GM18511 (cell line): Measurements from ENCODE around the gene KCNQ4.

ENCODE experiments used
- ATAC-seq: cut with Tn5 transposase; IDR thresholded peaks from one replicate; pipeline ENCODE4 v1.9.1; 2021; ENCODE audit warnings: mild to moderate bottlenecking, moderate library complexity; ENCODE audit not compliant: unreplicated experiment

Gene KCNQ4

DNA sequence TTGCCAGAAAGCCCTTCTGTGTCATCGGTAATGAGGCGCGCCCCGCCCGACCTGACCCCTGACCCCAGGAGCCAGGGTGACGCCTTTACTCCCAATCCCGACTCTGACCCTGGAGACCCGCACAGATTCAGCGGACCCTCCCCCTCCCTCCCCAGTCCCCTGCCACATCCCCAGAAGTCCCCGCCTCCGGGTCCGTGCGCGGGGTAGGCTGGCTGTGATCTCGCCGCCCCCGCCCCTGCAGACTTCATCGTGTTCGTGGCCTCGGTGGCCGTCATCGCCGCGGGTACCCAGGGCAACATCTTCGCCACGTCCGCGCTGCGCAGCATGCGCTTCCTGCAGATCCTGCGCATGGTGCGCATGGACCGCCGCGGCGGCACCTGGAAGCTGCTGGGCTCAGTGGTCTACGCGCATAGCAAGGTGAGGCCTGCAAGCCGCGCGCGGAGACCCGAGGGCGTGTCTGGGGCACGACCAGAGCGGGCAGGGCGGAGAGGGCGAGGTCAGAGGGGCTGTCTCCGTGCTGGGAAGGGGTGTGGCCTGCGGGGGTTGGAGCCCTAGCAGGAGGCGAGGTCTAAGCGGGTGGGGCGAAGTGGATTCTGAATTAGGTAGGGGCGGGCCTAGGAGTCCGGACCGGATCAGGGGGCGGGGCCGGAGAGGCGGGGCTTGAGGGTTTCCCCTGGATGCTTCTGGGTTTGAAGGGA lies 34.8 kb downstream of the KCNQ4 start:
- peak; percentile 80 for ATAC-seq

DNA sequence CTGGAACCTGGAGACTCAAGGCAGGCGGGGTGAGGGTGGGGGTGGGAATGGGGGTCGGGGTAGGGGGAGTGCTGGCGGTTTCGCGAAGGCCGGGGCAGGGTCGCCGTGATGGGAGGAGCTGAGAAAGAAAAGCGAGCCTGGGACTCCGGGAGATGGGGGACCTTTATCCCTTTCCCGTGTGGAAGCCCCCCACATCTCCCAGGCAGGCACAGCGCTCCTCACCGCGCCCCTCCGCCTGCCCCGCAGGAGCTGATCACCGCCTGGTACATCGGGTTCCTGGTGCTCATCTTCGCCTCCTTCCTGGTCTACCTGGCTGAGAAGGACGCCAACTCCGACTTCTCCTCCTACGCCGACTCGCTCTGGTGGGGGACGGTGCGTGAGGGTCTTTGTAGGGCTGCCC lies 35.5 kb downstream of the KCNQ4 start:
- ATAC-seq: no peak

DNA sequence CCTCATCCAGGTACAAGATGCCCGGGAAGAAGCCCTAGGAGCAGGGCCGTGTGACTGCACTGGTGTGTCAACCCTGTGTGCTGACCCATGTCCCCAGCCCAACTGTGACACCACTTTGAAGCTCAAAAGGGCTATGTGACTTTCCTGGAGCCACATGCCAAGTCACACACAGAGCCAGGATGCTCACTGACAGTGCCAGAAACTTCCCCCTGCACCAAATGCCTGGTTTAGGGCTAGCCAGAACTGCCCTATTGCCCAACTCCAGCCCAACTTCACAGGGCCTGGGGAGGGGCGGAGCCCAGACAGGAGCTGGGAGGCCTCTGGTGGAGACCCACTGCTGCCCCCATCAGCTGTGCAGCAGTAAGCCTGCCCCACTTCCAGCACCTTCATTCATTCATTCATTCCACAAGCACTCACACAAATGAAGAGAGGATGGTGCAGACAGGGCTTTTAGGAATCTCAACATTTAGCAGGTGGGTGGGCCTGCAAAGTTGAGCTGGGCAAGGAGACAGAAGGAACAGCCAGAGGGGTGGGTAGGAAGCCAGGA lies 36.7 kb downstream of the KCNQ4 start:
- ATAC-seq: no peak

GRCh38 chr1:40820911-40821693 lies 37.5 kb downstream of the KCNQ4 start:
- no peak for ATAC-seq

DNA sequence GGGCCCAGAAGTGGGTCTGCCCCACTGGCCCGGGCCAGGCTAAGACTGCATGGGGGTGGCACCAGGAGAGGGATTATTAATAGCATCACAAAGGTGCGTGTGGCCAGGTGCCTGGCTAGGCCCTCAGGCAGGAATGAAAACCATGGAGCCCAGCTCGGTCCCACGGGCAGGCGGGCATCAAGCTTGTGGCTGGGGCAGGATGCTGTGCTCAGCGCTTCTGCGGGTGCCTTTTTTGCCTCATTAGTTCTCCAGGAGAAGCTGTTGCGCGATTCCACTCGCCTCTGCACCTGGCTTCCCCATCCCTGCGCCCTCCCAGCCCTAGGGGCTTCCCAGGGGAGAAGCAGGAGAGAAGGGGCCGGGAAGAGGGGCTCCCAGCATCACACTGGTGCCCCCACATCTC lies 39.3 kb downstream of the KCNQ4 start:
- no peak for ATAC-seq

DNA sequence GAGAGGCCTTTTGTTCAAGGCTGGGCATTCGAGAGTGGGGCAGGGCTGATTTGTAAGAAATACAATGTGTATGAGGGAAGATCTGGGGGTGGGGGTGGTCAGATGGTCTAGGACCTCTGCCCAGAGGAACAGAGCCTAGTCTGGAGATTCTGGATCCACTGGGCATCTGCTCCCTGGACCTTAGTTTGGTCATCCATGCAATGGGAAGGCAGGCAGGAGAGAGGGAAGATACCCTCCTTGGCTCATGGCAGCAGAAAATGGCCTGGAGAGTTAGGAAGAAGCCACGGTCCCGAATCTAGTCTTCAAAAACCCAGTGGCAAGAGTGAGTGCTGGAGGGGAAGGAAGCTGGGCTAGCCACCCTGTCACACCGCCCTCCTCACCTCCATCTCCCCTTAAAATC lies 39.8 kb downstream of the KCNQ4 start:
- no peak for ATAC-seq

DNA sequence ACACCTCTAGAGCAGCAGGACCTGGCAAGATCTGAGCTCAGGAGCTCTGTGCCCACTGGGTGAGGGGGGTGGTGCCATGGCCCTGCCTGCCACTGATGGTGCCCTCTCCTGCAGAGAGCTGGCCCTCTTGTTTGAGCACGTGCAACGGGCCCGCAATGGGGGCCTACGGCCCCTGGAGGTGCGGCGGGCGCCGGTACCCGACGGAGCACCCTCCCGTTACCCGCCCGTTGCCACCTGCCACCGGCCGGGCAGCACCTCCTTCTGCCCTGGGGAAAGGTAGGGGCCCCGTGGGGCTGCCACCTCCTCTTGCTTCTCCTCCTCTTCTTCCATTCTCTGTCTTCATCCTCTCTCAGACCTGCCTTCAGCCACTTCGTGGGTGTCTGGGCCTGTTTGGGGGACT lies 40.4 kb downstream of the KCNQ4 start:
- no peak for ATAC-seq

DNA sequence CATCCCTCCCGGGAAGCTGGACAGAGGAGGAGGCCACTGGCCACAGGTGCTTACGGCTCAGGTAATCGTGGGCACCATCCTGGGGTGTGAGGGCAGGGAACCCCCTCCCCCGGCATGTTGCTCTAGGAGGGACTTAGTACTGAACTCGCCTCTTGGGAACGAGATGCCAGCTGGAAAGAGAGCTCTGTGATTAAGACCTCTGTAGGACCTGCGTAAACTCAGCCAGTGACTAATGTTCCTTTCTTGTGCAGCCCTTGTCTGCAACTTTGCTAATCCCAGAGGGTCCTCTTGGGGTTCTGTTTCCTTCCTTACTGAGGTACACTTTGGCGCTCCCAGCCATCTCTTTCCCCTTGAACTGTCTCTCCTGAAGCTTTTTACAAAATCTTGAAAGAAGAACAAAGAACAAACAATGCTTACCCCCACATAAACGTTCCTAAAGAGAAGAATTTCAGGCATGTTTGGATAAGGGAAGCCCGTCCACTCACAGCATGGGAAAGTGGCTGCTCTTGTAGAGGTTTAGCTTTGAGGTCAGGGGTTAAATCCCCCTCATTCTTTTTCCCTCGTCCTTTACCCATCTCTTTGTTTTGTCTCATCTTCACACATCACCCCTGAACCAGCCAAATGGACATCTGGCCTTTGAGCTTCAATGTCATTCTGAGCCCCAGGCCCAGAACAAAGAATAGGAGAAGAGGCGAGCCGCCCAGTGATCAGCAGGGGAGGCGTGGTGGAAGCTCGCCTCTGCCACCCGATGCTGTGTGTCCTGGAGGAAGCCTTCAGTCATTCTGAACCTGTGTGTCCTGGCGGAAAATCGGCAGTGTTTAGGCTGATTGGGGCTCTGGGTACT lies 41.2 kb downstream of the KCNQ4 start:
- no peak for ATAC-seq

DNA sequence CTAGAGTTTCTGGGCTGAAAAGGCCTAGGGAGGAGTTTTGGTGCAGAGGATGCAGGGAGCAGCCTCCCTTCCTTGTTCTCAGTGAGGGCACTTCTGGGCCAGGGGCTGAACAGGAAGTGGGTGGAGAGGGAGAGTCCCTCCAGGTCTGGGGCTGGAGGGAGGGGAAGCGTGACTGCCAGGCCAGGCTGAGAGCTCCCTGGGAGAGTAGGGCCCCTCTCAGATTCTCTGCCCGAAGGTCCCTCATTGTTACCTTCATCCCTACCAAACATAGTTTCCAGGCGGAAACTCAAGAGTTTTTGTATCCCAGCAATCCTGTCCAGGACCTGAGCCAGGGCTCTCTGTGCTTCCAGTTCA lies 41.8 kb downstream of the KCNQ4 start:
- ATAC-seq: peak; percentile 75

DNA sequence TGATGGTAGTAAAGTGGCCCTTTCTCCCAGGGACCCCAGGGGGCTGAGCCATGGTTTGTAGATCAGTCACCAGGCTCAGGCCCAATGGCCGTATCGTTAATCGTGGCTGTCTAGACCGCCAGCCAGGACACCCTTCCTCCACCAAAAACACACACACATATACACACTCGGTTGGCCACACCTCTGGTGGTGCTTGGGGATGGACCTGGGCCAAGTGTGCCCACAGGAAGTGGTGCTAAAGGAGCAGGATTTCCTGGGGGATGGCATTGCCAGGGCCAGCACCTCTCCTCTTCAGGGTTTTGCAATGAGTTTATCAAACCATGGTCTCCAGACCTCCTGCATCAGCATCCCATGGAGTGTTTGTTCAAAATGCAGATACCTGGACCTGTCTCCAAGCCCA lies 42.4 kb downstream of the KCNQ4 start:
- ATAC-seq: no peak

DNA sequence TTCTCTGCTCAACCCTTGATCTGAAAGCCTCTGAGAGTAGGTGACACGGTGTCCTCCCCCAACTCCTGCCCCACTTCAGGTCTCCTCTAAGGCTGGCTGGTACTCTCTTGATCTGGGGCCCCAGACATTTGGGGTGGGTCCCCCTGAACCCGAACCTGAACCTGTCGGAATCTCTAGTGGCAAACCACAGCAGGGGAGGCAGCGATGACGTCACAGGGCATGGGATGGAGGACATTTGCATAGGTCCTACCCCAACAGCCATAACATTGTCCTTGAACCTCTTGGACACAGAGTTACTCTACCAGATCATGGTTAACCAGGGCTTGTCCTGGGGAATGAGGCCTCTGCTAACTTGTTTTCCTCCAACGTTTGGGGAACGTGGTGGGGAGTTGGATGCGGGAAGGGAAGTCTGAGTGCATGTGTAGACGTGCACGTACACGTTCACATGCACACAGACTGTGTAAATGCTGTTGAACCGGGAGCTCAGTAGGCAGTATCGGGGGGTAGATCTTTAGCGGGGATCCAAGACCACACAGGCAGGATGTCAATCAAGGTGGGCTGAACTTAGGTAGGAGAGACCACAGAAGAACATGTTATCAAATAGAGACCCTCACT lies 46.2 kb downstream of the KCNQ4 start:
- no peak for ATAC-seq

GRCh38 chr1:40830419-40830943 lies 46.9 kb downstream of the KCNQ4 start:
- ATAC-seq: no peak

DNA sequence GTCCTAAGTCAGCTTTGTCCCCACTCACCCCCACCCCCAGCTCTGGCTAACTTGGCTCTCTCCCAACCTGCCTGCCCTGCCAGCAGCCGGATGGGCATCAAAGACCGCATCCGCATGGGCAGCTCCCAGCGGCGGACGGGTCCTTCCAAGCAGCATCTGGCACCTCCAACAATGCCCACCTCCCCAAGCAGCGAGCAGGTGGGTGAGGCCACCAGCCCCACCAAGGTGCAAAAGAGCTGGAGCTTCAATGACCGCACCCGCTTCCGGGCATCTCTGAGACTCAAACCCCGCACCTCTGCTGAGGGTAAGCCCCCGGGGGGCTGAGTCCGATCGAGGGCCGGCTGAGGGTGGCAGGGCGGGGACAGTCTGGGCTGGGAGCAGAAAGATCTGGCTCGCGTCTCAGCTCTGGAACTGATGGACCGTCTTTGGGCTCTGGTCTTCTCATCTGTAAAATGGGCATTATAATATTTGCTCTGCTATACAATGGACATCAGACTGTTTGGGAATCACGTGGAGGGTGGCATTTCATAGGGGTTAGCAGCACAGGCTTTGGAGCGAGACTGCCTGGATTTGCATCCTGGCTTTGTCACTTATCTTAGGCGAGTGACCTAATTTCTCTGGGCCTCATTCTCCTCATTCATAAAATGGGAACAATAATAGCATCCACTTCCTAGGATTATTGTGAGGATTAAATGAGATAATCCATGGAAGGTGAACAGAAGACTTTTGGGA lies 47.6 kb downstream of the KCNQ4 start:
- no peak for ATAC-seq

DNA sequence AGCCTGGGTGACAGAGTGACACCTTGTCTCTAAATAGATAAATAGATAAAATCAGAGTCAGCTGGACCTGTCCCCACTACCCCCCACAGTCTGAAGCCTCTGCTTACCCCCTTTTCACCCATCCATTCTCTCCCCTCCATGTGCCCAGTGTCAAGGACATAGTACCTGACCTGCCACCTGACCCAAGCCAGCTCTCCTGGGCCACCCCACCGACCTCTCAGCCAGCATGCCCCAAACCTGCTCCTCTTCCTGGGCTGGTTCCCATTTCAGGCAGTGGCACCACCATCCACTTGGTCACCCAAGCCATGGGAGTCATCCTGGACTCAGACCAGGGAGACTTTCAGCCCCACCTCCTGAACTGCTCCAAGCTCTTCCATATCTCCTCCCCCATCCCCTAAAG lies 50.4 kb downstream of the KCNQ4 start:
- ATAC-seq: no peak

DNA sequence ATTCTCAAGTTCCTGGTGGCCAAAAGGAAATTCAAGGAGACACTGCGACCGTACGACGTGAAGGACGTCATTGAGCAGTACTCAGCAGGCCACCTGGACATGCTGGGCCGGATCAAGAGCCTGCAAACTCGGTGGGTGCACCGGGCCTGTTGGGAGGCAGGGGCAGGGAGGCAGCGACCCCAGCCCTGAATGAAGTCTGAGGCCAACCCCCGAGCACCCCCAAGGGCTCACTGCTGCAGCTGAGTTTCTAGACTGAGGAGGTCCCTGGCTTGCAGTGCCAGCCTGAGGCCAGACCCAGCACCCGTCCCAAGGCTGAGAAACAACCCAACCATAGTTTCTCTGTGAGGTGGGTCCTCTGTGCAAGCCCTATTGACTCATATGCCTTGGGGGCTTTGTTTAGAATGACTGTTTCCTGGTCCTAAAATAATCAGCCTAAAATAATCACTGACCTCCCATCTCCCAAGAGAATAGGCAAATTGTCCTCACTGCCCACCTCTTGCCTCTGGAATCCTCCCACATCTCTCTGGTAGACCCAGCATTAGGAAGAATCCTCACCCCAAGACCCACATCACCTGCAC lies 51.5 kb downstream of the KCNQ4 start:
- ATAC-seq: no peak

DNA sequence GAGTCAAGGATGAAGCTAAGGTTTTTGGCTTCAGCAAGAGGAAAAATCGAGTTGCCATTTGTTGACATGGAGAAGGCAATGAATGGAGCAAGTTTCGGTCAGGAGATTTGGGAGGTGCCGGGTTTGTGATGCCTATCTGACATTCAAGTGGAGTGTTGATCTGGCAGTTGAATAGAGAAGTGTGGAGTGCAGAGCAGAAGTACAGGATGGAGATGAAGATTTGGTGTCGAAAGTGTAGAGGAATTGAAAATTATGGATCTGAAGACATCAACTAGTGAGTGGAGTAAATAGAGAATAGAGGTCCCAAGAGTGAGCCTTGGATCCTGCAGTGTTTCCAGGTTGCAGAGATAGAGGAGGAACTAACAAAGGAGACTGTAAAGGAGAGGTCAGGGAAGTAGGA lies 52.7 kb downstream of the KCNQ4 start:
- ATAC-seq: no peak

- ATAC-seq: no peak
Measured at GRCh38 chr1:40837601-40838000, 54.0 kb downstream of the KCNQ4 start.

GRCh38 chr1:40838045-40838979 lies 54.7 kb downstream of the KCNQ4 start:
- ATAC-seq: no peak
